Esophagus muscularis mucosa (tissue), 4 donors: ENCODE data around the gene ESF1. TPM values are rescaled to one million over a fixed set of nuclear protein-coding genes. Genes with fewer than 3 reads are reported as not detected.

Source experiments
- DNase-seq: peaks from one replicate; pipeline ENCODE4 v3.0.0-alpha.2; 2017; ENCODE audit errors: extremely low spot score
- H3K27ac ChIP-seq, 4 donors: fragments of 200-600 bp; sonication (generic); replicated peaks in 1 of 4; 1 replicate in 3 of 4; 2 replicates in 1 of 4; pipeline ENCODE4 v1.5.1; 2016 to 2019; ENCODE audit warnings: mild to moderate bottlenecking in 1 of 4
- H3K27me3 ChIP-seq, 4 donors: fragments of 200-600 bp; sonication (generic); one replicate each; pipeline versions ENCODE4 v1.5.1 to v1.6.0; 2016 to 2019
- H3K36me3 ChIP-seq, 4 donors: fragments of 200-600 bp; sonication (generic); one replicate each; pipeline ENCODE4 v1.5.1; 2016 to 2019
- H3K4me1 ChIP-seq, 4 donors: fragments of 200-600 bp; sonication (generic); one replicate each; pipeline ENCODE4 v1.5.1; 2016 to 2019
- H3K4me3 ChIP-seq, 4 donors: fragments of 200-600 bp; sonication (generic); 1 replicate in 2 of 4; 2 replicates in 2 of 4; pipeline ENCODE4 v1.5.1; 2016 to 2019; ENCODE audit warnings: mild to moderate bottlenecking in 4 of 4, moderate library complexity in 1 of 4
- H3K9me3 ChIP-seq, 4 donors: fragments of 200-600 bp; sonication (generic); 1 replicate in 3 of 4; 2 replicates in 1 of 4; pipeline ENCODE4 v1.5.1; 2016 to 2019
- EP300 ChIP-seq: sonication (generic); formaldehyde crosslinking; IDR thresholded peaks from one replicate; pipeline ENCODE4 v1.6.1; 2017; ENCODE audit warnings: antibody characterized with exemption
- POLR2A ChIP-seq: fragments of 450-650 bp; IDR thresholded peaks from one replicate; pipeline ENCODE4 v1.6.1; 2017; ENCODE audit warnings: antibody characterized with exemption, moderate library complexity, mild to moderate bottlenecking, low read depth
- POLR2AphosphoS5 ChIP-seq, 2 donors: sonication (generic); formaldehyde crosslinking; IDR thresholded peaks; one replicate each; pipeline ENCODE4 v1.6.1; 2017; ENCODE audit warnings: antibody characterized with exemption in 2 of 2
- WGBS: methylation state at CpG from one replicate; pipeline ENCODE4 v1.1.5; 2018; 5-methylcytosine and 5-hydroxymethylcytosine counted together
- intact Hi-C: fragments of 100-400 bp; cut with DNase I; formaldehyde crosslinking; loops from one replicate; pipeline ENCODE4 v1.15.1; 2023
- total RNA-seq, 4 donors: library from RNA; depleted of rRNA; stranded (reverse); fragments of >200 nt; gene quantifications; one replicate each; pipeline versions ENCODE4 v1.1.0 to v1.2.1, GENCODE V29; 2016
- TF ChIP-seq, protein P1 (sequence below), 3 experiments: fragments of 200-600 bp in 2 of 3; fragments of 450-650 bp in 1 of 3; sonication (generic) in 2 of 3; IDR thresholded peaks; one replicate each; pipeline ENCODE4 v1.5.1; 2017 to 2019; ENCODE audit warnings: antibody characterized with exemption in 3 of 3, mild to moderate bottlenecking in 2 of 3, moderate library complexity in 1 of 3

Gene ESF1
- total RNA-seq, 4 donors from 2014 or later = 9.0 to 16.2 (median 13.3) TPM

DNA sequence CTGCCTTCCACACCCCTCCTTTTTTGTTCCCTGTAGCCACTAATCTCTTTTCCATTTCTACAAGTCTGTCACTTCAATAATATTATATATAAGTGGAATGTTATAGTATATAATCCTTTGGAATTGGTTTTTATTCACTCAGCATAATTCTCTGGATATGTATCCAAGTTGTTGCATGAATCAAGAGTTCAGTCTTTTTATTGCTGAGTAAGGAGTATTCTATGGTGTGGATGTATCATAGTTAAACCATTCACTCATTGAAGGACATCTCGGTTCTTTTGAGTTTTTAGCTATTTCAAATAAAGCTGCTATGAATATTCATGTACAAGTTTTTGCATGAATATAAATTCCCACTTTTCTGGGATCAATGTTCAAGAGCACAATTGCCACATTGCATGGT, 76.5 kb downstream of the ESF1 start:
- 86% methylated on average over 1 of the region's 1 CpG for WGBS
- Histone ChIP-seq H3K27ac (no peak overlapping the region), H3K4me3 (no peak overlapping the region), H3K4me1 (no peaks in the 10 kb centered on the region), H3K9me3 (peaks cover 0 to 13% (median 4%) of the 10 kb centered on the region in 4 donors), H3K27me3 (no peaks in the 10 kb centered on the region), H3K36me3 (peaks cover 0 to 8% (median 3%) of the 10 kb centered on the region in 4 donors)
- TF ChIP-seq POLR2A (no peak), EP300 (no peak)
- TF ChIP-seq, protein P1, sequence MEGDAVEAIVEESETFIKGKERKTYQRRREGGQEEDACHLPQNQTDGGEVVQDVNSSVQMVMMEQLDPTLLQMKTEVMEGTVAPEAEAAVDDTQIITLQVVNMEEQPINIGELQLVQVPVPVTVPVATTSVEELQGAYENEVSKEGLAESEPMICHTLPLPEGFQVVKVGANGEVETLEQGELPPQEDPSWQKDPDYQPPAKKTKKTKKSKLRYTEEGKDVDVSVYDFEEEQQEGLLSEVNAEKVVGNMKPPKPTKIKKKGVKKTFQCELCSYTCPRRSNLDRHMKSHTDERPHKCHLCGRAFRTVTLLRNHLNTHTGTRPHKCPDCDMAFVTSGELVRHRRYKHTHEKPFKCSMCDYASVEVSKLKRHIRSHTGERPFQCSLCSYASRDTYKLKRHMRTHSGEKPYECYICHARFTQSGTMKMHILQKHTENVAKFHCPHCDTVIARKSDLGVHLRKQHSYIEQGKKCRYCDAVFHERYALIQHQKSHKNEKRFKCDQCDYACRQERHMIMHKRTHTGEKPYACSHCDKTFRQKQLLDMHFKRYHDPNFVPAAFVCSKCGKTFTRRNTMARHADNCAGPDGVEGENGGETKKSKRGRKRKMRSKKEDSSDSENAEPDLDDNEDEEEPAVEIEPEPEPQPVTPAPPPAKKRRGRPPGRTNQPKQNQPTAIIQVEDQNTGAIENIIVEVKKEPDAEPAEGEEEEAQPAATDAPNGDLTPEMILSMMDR (IDR thresholded peaks at IDR 0.05) = no peak
- no peak for DNase-seq
- intact Hi-C loops = no loop called here

DNA sequence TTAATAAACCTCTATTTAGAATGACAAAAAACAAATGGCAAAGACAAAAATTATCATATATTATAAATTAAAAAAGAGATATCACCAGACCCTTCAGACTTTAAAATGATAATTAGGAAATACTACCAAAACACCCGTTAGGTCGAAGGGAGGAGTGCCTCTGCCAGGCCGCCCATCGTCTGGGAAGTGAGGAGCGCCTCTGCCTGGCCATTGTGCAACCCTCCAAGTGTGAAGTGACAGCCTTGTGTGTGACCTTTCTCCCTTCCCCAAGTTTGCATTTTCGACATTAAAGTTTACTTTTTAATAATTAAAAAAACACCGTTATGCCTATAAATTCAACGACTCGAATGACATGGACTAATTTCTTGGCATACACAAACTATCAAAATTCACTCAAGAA, 81.5 kb downstream of the ESF1 start:
- Histone ChIP-seq H3K36me3 (no peaks in the 10 kb centered on the region), H3K27ac (no peak overlapping the region), H3K27me3 (no peaks in the 10 kb centered on the region), H3K9me3 (no peaks in the 10 kb centered on the region), H3K4me1 (no peaks in the 10 kb centered on the region), H3K4me3 (no peak overlapping the region)
- no peak for DNase-seq
- 85% methylated on average over 9 of the region's 9 CpGs for WGBS
- intact Hi-C loops = no loop called here
- TF ChIP-seq POLR2A (no peak), POLR2AphosphoS5 (IDR thresholded peaks at IDR 0.05) (no peak), EP300 (no peak)
- TF ChIP-seq, protein P1 (IDR thresholded peaks at IDR 0.05) = no peak

DNA sequence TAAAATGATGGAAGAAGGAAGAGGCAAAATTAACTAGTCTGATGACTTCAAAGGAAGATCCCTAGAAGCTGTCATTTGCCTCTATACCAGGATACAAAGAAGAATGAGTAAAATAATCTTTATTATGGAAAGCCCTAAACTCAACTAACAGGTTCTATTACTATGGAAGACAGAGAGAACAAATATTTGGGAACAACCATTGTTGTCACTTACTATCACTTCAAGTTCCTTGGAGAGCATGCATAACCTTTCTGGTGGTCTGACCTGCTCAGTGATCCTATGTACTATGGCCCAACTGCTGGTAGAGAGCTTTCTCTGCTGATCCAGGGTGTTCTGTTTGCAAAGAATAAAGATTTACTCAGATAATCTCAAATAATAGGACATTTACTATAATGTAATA, 83.2 kb downstream of the ESF1 start:
- no peak overlapping the region for H3K4me3 ChIP-seq
- TF ChIP-seq, protein P1 (IDR thresholded peaks at IDR 0.05) = no peak
- TF ChIP-seq POLR2AphosphoS5 (IDR thresholded peaks at IDR 0.05) = no peak
- TF ChIP-seq EP300 = no peak
- TF ChIP-seq POLR2A = no peak
- no peaks in the 10 kb centered on the region for H3K27me3 ChIP-seq
- H3K9me3 ChIP-seq = no peaks in the 10 kb centered on the region
- intact Hi-C loops = no loop called here
- H3K4me1 ChIP-seq = no peaks in the 10 kb centered on the region
- DNase-seq = no peak
- no peaks in the 10 kb centered on the region for H3K36me3 ChIP-seq
- no peak overlapping the region for H3K27ac ChIP-seq

DNA sequence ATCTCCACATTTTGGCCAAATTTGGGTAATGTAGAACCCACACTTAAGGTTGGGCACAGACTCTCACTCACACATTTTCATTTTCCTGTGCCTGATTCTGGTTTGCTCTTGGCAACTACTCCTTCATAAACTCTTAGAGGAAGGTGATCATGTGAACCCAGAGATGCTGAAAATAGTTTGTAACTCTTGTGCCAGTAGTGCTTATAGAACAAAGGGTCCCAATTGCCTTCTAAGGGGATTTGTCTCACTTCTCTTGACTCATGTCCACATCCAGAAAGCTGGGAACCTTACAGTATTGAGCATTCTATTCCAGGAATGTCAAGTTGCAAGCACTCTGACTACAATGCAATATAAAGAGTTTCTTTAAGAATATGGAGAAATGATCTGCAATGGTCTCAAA, 84.0 kb downstream of the ESF1 start:
- TF ChIP-seq EP300 = no peak
- TF ChIP-seq POLR2A = no peak
- no peak for TF ChIP-seq POLR2AphosphoS5 (IDR thresholded peaks at IDR 0.05)
- TF ChIP-seq, protein P1 (IDR thresholded peaks at IDR 0.05) = no peak
- intact Hi-C loops = no loop called here
- no peaks in the 10 kb centered on the region for H3K36me3 ChIP-seq
- H3K4me3 ChIP-seq = no peak overlapping the region
- H3K4me1 ChIP-seq = no peaks in the 10 kb centered on the region
- DNase-seq = no peak
- no peaks in the 10 kb centered on the region for H3K27me3 ChIP-seq
- H3K27ac ChIP-seq = no peak overlapping the region
- H3K9me3 ChIP-seq = no peaks in the 10 kb centered on the region

DNA sequence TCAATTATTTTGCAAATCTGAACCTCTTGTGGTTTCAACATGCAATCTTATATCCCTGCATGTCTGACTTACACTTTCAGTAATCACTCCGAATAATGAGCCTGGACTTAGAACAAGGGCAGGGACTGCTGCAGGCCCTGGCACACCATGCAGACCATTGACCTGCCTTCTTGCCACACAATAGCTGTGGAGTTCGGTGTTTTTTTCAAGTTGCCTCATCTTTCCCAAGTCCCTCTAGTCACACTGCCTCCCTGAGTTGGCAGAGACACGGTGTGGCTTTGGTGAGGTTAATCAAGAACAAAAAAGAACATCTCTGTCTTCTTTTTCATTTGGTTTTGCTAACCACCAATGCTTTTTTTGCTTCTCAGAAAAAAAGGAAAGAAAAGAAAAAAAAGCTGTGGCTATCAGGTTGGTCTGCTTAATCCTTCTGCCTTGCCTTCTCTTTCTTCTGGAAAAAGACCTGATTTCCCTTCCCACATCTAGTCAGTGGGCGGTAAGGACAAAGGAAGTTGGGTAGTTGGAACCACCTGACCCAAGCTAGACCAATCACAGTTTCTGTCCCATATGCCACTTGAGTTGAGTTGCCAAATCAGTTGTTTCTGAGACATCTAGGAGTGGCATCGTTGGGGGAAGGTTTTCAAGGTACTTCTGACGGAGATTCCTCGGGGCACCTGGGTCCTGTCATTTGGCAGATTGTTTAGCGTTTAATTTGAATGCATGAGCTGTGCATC, 90.1 kb downstream of the ESF1 start:
- no peaks in the 10 kb centered on the region for H3K36me3 ChIP-seq
- DNase-seq = no peak
- no peaks in the 10 kb centered on the region for H3K9me3 ChIP-seq
- no peak overlapping the region for H3K27ac ChIP-seq
- no peak for TF ChIP-seq EP300
- TF ChIP-seq, protein P1 (IDR thresholded peaks at IDR 0.05) = no peak
- no peak for TF ChIP-seq POLR2AphosphoS5 (IDR thresholded peaks at IDR 0.05)
- TF ChIP-seq POLR2A = no peak
- no peaks in the 10 kb centered on the region for H3K27me3 ChIP-seq
- no peak overlapping the region for H3K4me3 ChIP-seq
- 96% methylated on average over 8 of the region's 8 CpGs for WGBS
- peaks cover 0 to 14% (median 8%) of the 10 kb centered on the region in 4 donors for H3K4me1 ChIP-seq
- intact Hi-C loops = no loop called here
